OCI-LY7 (cell line): ENCODE results near the gene TMEM219. TPM values are rescaled to one million over a fixed set of nuclear protein-coding genes. Genes with fewer than 3 reads are reported as not detected.

ENCODE experiments used
- BruUV-seq: library from RNA; stranded (reverse); fragments of 400-500 nt; replicated peaks from 2 replicates; lab custom pipeline; 2021; lab: Mats Ljungman, UMichigan
- CTCF ChIA-PET: fragments of 300-600 bp; sonication (Branson Sonifier 250); formaldehyde crosslinking; loops from one replicate; lab custom pipeline; 2022; ENCODE audit warnings: antibody characterized with exemption; ENCODE audit not compliant: unreplicated experiment; lab: Charles Lee
- POLR2A ChIA-PET: fragments of 300-600 bp; sonication (Branson Sonifier 250); formaldehyde crosslinking; loops from one replicate; lab custom pipeline; 2022; ENCODE audit warnings: antibody characterized with exemption; lab: Charles Lee
- DNase-seq: peaks from one replicate; pipeline ENCODE4 v3.0.0-alpha.2; 2015; ENCODE audit warnings: low spot score
- H2AFZ ChIP-seq: fragments of 200-600 bp; sonication (generic), shearing (Covaris generic); 2 replicates; pipeline ENCODE4 v1.6.1; 2014; ENCODE audit warnings: mild to moderate bottlenecking, antibody characterized with exemption, low read length, moderate library complexity
- H3K27ac ChIP-seq: fragments of 200-600 bp; sonication (generic); 2 replicates; pipeline ENCODE4 v1.5.1; 2014; ENCODE audit warnings: mixed run types, low read depth, mild to moderate bottlenecking, moderate library complexity, low read length, inconsistent platforms; ENCODE audit not compliant: poor library complexity, severe bottlenecking
- H3K36me3 ChIP-seq: fragments of 200-600 bp; sonication (generic); 2 replicates; pipeline ENCODE4 v1.6.1; 2014; ENCODE audit warnings: mild to moderate bottlenecking, antibody characterized with exemption, low read length, moderate library complexity, mixed read lengths; ENCODE audit not compliant: insufficient read depth
- H3K4me1 ChIP-seq: fragments of 200-600 bp; sonication (generic); 2 replicates; pipeline ENCODE4 v1.5.1; 2014; ENCODE audit warnings: mild to moderate bottlenecking, low read length; ENCODE audit not compliant: insufficient read depth, poor library complexity, severe bottlenecking
- H3K4me2 ChIP-seq: fragments of 200-600 bp; sonication (generic); 2 replicates; pipeline ENCODE4 v1.6.1; 2014; ENCODE audit warnings: mild to moderate bottlenecking, low read length
- H3K4me3 ChIP-seq: fragments of 200-600 bp; sonication (generic); 2 replicates; pipeline ENCODE4 v1.5.1; 2014; ENCODE audit warnings: mild to moderate bottlenecking, low read depth, low read length; ENCODE audit not compliant: poor library complexity, severe bottlenecking
- H3K79me2 ChIP-seq: fragments of 200-600 bp; sonication (generic); 2 replicates; pipeline ENCODE4 v1.6.1; 2016; ENCODE audit warnings: low read depth, mild to moderate bottlenecking, low read length, moderate library complexity, mixed read lengths; ENCODE audit not compliant: insufficient read depth
- H3K9me2 ChIP-seq: fragments of 200-600 bp; sonication (generic); 2 replicates; pipeline ENCODE4 v1.6.1; 2016; ENCODE audit warnings: mild to moderate bottlenecking, low read length, mixed read lengths; ENCODE audit not compliant: insufficient read depth
- H3K9me3 ChIP-seq: fragments of 200-600 bp; sonication (generic); 2 replicates; pipeline ENCODE4 v1.6.1; 2014; ENCODE audit warnings: mild to moderate bottlenecking, mixed run types, low read length, mixed read lengths
- H4K20me1 ChIP-seq: fragments of 200-600 bp; sonication (generic); 2 replicates; pipeline ENCODE4 v1.6.1; 2014; ENCODE audit warnings: mild to moderate bottlenecking, antibody characterized with exemption, low read length, moderate library complexity, mixed read lengths; ENCODE audit not compliant: insufficient read depth
- EZH2phosphoT487 ChIP-seq: fragments of 200-600 bp; sonication (generic); IDR thresholded peaks from 2 replicates; pipeline ENCODE4 v1.6.1; 2018; ENCODE audit warnings: low read depth, borderline replicate concordance, mild to moderate bottlenecking, mixed run types, antibody characterized with exemption, low read length, moderate library complexity, mixed read lengths
- intact Hi-C: fragments of 100-400 bp; cut with micrococcal nuclease; formaldehyde crosslinking; loops from one replicate; pipeline ENCODE4 v1.10.0; 2022; ENCODE audit not compliant: unreplicated experiment
- total RNA-seq, 2 experiments: library from RNA; depleted of rRNA in 1 of 2; stranded (reverse); fragments of >200 nt in 1 of 2; shearing (Covaris generic) in 1 of 2; gene quantifications; 2 replicates each; pipeline ENCODE4 v1.2.3, GENCODE V29; 2014 to 2022
- TF ChIP-seq, protein P1 (sequence below): fragments of 200-600 bp; sonication (generic); conservative IDR thresholded peaks from 2 replicates; pipeline ENCODE4 v1.5.1; 2014; ENCODE audit warnings: mild to moderate bottlenecking, antibody characterized with exemption, low read length, moderate library complexity, mixed read lengths

Gene TMEM219
- total RNA-seq, 2 experiments from 2014 or later, result 82.9 to 94.1 TPM

DNA sequence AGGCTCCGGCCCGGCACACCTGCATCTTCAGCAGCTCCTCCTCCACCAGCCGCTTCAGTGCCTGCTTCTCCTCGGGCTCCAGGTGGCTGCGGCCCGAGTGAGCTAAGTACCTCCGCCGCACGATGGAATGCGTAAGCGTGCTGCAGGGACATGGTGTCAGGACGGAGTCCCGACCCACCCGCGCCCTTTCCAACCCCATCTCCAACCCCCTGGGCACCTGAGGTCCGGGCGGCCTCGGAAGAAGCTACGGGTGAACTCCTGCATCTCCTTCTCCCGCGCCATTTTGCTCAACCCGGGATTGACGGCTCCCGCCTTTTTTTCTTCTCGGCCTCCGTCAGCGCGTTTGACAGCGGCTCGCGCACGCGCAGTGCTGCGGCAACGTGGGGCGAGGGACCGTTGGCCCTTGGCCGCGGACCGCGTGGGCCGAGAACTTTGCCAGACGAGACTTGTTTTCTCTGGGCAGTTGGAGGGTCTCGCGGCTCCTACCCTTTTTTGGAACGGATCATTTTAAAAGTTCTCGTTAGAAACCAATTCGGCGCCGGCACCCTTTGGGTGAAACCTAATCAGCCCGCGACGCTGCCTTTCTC, 33.5 kb downstream of the TMEM219 start, which contains the start of gene HIRIP3:
Gene HIRIP3, minus strand, starts transcription at position 294 of the 587 bp plus-strand sequence. Its CDS starts 12 bp downstream, at position 282.
- DNase-seq, result peak; percentile 92
- POLR2A ChIA-PET, result interaction anchor here (0.6 to 2.9 kb wide), 9 partner anchors 16 to 333 kb away, joined by 3 to 11 read pairs (median 4); partner anchors contain the start of genes KCTD13, KIF22, MAZ and SPN
- H3K9me2 ChIP-seq, result no peaks in the 10 kb centered on the region
- peaks cover 57% of the 10 kb centered on the region for H3K36me3 ChIP-seq
- H4K20me1 ChIP-seq, result no peaks in the 10 kb centered on the region
- TF ChIP-seq, protein P1, sequence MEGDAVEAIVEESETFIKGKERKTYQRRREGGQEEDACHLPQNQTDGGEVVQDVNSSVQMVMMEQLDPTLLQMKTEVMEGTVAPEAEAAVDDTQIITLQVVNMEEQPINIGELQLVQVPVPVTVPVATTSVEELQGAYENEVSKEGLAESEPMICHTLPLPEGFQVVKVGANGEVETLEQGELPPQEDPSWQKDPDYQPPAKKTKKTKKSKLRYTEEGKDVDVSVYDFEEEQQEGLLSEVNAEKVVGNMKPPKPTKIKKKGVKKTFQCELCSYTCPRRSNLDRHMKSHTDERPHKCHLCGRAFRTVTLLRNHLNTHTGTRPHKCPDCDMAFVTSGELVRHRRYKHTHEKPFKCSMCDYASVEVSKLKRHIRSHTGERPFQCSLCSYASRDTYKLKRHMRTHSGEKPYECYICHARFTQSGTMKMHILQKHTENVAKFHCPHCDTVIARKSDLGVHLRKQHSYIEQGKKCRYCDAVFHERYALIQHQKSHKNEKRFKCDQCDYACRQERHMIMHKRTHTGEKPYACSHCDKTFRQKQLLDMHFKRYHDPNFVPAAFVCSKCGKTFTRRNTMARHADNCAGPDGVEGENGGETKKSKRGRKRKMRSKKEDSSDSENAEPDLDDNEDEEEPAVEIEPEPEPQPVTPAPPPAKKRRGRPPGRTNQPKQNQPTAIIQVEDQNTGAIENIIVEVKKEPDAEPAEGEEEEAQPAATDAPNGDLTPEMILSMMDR, result no peak
- intact Hi-C loops, result loop anchor here (5.0 to 10.0 kb wide), 2 partner anchors 188 to 379 kb away; partner anchors contain the start of genes MAZ, MYL11 and TBC1D10B
- BruUV-seq, result no TSS peak
- CTCF ChIA-PET, result interaction anchor here (0.6 to 1.2 kb wide), 2 partner anchors 37 to 293 kb away, joined by 4 read pairs; no protein-coding TSS in a partner anchor
- H3K9me3 ChIP-seq, result no peaks in the 10 kb centered on the region
- peak within 1 kb of the TSS; percentile 85 for H3K4me3 ChIP-seq
- H3K4me1 ChIP-seq, result peaks cover 27% of the 10 kb centered on the region
- H3K27ac ChIP-seq, result peak within 1 kb of the TSS; percentile 90
- H3K79me2 ChIP-seq, result peaks cover 12% of the 10 kb centered on the region; the same call in 1 of the 2 replicates
- peak within 1 kb of the TSS; percentile 75 for H2AFZ ChIP-seq
- peak within 1 kb of the TSS; percentile 88 for H3K4me2 ChIP-seq

DNA sequence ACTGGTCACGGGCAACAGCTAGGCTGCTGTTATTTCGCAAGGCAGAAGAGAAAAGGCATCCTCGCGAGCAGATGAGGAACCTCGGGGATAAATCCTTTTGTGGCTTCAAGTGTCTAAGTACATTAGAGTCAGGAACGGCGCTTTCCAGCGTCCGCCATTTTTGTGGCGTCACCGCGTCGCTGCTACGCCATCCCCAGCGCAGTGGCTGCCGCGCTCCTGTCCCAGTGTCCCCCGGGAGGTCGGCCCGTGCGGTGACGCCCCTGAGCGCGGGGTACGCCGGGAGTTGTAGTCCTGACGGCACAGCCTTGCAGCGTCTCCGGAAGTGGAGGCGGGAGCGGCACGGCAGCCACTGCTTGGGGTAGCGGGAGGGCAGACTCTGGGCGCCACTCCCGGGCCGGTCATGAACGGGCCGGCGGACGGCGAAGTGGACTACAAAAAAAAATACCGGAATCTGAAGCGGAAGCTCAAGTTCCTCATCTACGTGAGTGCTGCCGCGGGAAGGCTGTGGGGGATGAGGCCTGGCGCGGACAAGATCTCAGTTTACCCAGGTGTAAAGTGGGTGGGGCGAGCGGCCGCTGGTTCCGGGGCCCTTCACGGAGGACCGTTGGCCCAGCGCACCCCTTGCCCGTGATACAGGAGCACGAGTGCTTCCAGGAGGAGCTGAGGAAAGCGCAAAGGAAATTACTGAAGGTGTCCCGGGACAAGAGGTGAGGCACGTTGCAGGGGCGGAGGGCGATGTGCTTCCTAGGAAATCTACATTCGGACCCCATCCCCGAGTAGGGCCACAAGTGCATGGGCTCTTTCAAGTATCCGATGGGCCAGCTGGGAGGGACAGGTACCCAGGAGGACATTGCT, 34.3 kb downstream of the TMEM219 start, which contains the start of gene INO80E:
Gene INO80E, plus strand, starts transcription at position 331 of the 855 bp plus-strand sequence. Its CDS starts 70 bp downstream, at position 401.
- Histone ChIP-seq H3K79me2 (peaks cover 12% of the 10 kb centered on the region; the same call in 1 of the 2 replicates), H3K36me3 (peaks cover 51% of the 10 kb centered on the region), H3K4me2 (peak within 1 kb of the TSS; percentile 88), H2AFZ (peak within 1 kb of the TSS; percentile 75), H3K4me3 (peak within 1 kb of the TSS; percentile 85), H3K27ac (peak within 1 kb of the TSS; percentile 90), H3K4me1 (peaks cover 27% of the 10 kb centered on the region), H4K20me1 (no peaks in the 10 kb centered on the region), H3K9me3 (no peaks in the 10 kb centered on the region), H3K9me2 (no peaks in the 10 kb centered on the region)
- intact Hi-C loops, result loop anchor here (1.0 to 10.0 kb wide), 5 partner anchors 23 to 379 kb away; partner anchors contain the start of genes CDIPT, KCTD13, MAZ and MYL11
- peak; percentile 99 for DNase-seq
- TF ChIP-seq, protein P1, result no peak
- no peak for TF ChIP-seq EZH2phosphoT487
- CTCF ChIA-PET, result interaction anchor here (0.6 to 1.2 kb wide), 3 partner anchors 12 to 293 kb away, joined by 3 to 4 read pairs (median 4); no protein-coding TSS in a partner anchor
- POLR2A ChIA-PET, result interaction anchor here (0.6 to 2.9 kb wide), 9 partner anchors 20 to 333 kb away, joined by 3 to 11 read pairs (median 4); partner anchors contain the start of genes KCTD13, KIF22, MAZ and SPN
- BruUV-seq, result no TSS peak
